LoVo (cell line): Measurements from ENCODE around the gene CCDC18.
"Not testable (repeated sequence)": the region's sequence is repeated elsewhere in the genome, so short reads cannot be mapped to it uniquely, and the experiment has no call there.

Experiments used
- DNase-seq: peaks from one replicate; pipeline ENCODE4 v3.0.0-alpha.2; 2016; ENCODE audit warnings: low spot score

Gene CCDC18

GRCh38 chr1:93180723-93181613 is at the start of gene CCDC18:
CCDC18 (plus strand) TSS chr1:93180724; CDS start chr1:93183362, 2,638 bp downstream.
- DNase-seq = peak; percentile 33

GRCh38 chr1:93132638-93133037 is 47.9 kb upstream of the CCDC18 start:
- DNase-seq = no peak

- no peak for DNase-seq
These were observed 44.1 kb upstream of the CCDC18 start for GRCh38 chr1:93136445-93136844.

DNA sequence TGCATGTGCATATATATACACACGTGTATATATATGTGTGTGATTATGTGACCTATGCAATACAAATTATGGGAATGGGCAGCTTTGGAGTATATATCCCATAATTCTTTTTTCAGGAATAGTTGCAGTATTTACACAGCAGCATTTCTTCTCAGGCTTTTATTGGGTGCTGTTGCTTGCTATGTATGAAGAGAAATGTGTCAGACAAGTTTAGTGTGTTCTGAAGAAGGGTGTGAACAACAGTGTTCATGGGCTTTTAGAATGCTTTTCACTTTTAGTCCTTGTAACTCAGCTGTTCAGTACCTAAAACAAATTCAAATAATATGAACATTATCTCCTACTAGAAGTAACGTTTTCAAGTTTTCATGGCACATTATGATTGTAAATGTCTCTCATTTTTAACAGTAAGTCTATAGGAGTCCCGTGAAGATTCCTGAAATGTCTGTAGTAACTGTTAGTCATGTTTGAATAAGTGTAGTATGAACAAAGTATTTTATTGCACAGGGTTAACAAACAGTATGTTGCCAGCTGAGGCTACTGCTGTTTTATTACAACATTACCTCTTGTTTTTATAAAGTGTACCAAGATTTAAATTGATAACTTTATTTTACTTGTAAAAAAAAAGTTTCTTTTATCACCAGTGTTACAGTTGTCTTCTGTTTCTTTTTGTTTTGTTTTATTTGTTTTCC is 42.8 kb upstream of the CCDC18 start:
- DNase-seq = no peak

GRCh38 chr1:93140106-93140505 is 40.4 kb upstream of the CCDC18 start:
- DNase-seq = no peak

DNA sequence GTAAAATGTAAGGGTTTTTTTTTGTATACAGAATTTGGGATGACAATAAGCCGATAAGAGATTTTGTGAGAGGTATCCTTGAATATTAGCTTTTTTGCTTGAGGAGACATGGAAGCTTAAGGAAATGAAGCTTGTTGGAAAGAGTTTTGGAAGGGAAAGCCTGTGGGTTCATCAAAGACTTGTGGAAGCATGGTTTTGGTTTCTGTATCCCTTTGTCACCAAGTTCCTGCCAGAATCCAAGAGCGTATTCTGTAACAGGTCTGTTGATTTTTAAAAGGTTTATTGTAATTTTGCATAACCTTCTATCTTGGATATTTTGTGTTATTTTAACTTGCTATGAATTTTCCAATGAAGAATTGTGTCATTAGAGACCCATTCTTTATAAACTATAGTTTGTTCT is 38.4 kb upstream of the CCDC18 start:
- DNase-seq = no peak

DNA sequence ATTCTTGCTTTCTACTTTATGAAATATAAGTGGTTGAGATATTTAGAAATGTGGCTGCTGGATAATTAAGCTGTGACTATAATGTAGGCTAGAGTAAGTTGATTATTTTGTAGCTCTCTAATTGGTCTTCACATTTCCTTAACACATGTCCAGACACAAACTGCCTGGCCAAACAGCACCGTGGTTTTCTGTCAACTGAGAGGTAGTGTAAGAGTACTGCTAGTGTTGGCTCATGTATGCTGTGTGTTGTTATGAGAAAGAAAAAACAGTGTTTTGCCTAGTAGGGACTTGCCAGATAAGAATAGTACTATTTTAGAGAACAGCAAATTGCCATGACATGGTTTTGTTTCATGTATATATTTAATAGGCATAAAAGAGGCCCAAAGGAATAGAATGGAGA is 37.4 kb upstream of the CCDC18 start:
- DNase-seq = no peak

DNA sequence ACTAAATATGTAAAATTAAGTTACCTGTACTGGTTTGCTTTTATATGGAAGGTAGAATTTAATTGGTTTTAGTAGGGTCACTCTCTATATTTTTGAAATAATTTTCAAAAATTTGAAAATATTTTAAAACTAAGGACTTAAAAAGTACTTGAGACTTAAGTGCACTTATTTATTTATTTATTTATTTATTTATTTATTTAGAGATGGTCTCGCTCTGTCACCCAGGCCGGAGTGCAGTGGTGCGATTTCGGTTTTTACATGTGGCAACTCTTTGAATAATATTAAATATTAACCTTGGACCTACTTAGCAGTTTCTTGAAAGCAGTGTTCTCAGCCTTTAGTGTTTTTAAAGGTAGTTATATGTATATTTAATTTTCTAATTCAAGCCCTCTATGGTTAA is 36.8 kb upstream of the CCDC18 start:
- no peak for DNase-seq

DNA sequence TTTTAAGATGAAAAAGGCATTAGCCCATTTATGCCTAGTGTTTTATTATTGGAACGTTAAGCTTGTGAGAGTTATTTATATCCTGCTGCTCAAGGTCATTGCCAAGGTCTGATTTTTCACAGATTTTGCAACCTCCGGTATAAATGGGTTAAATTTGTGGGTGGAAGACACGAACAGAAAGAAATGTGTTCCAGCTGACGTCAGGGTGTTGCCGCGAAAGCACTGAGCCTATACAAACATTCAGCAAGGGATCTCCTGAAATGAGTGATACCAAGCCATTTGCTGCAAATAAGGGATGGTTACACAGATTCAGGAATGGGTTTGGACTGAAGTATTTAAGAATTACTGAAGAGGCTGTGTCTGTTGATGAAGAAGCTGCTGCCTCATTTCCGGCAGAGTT is 32.5 kb upstream of the CCDC18 start:
- no peak for DNase-seq

DNA sequence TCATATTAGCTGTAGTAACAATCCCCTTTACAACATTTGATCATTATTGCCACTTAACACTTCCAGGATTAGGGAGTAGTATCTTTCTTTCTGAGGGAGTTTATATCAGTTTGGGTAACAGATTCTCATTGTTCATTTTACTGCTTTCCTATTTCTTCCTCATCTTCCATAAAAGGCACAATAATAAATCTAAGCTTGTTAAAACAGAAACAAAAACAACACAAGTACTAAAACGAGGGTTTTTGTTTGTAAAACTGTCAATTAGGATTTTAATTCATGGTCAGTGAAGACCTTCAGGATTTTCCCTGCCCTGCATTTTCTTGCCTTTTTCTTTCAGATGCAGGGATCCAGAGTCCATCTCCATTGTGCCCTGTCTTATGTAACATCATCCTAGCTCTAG is 29.8 kb upstream of the CCDC18 start:
- DNase-seq = no peak

DNA sequence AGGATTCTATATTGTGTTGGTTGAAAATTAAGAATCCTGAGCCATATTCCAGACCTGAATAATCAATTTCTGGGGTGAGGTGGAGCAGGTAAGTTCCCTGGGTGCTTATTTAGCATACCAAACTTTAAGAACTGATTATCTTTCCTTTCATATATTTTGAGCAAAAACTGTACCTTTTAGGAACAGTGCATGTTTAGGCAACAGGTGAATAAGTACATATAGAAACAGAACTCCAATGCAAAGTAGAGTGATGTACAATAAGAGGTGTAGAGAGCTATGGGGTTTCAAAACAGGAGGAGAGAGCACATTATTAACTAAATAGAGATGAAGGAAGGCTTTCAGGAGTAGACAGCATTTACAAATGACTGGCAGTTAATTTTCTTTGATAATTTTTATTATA is 29.1 kb upstream of the CCDC18 start:
- DNase-seq = no peak

DNA sequence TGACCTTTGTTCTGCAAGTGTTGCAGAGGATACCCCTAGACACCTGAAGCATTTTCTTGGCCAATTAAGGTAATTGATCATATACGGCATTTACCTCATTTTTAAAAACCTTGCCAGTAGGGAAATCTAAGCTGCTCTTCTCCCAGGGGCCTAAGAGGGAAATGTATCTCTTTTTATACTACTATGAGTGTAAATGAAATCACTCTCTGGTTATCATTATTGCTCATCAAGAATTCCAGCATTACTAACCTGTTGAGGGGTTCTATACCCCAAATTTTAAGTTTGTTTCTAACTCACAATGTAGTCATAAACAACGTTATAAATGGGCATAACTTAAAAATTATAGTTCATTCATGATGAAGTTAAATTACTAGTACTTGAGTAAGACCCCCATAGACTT is 27.7 kb upstream of the CCDC18 start:
- DNase-seq = no peak

DNA sequence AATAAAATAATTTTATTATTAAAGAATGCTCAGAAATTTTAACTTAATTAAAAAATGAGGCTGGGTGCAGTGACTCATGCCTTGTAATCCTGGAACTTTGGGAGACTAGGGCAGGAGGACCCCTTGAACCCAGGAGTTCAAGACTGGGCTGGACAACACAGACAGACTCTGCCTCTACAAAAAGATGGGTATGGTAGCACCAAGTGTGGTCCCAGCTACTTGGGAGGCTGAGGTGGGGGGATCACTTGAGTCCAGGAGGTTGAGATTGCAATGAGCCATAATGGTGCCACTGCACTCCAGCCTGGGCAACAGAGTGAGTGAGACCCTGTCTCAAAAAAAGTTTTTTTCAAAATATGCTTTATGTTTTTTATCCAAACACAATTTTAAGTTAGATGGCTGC is 25.6 kb upstream of the CCDC18 start:
- DNase-seq = no peak

DNA sequence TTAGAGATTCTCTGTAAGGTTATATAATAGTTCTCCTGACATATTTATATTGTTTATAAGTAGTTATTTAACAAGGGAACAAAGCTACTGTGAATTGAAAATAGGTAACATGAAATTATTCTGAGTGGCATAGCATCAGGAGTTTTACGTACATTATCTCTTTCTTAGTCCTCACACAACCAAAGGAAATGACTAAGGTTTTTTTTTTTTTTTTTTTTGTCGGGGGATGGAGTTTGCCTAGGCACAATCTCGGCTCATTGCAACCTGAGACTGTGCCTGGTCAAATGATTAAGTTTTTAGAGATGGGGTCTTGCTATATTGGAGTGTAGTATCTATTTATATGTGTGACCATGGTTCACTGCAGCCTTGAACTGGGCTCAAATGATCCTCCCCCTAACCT is 25.2 kb upstream of the CCDC18 start:
- no peak for DNase-seq

DNA sequence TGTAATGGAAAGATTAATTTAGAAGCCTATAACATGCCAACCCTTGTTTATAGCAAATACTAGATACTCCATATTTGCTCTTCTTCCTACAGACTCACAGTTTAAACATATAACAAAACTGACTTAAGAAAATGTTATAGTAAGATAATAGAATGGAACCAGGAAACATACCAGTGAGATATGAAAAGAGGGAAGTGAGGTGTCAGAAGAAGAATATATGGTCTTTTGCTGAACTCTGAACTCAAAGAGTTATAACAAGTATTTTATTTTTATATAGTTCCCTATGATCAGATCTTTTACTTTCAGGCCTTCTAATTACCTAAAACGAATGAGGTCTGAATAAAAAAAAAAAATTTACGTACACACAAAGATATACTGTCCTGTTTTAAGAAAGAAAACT is 21.2 kb upstream of the CCDC18 start:
- no peak for DNase-seq

DNA sequence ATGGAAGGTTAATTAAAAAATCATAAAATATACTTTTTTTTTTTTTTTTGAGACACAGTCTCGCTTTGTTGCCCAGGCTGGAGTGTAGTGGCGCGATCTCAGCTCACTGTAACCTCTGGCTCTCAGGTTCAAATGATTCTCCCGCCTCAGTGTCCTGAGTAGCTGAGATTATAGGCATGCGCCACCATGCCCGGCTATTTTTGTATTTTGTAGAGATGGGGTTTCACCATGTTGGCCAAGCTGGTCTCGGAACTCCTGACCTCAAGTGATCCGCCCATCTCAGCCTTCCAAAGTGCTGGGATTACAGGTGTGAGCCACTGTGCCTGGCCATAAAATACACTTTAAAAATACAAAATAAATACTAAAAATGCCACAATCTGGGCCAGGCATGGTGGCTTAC is 17.2 kb upstream of the CCDC18 start:
- DNase-seq = not testable (repeated sequence)

GRCh38 chr1:93164816-93165215 is 15.7 kb upstream of the CCDC18 start:
- DNase-seq = no peak

DNA sequence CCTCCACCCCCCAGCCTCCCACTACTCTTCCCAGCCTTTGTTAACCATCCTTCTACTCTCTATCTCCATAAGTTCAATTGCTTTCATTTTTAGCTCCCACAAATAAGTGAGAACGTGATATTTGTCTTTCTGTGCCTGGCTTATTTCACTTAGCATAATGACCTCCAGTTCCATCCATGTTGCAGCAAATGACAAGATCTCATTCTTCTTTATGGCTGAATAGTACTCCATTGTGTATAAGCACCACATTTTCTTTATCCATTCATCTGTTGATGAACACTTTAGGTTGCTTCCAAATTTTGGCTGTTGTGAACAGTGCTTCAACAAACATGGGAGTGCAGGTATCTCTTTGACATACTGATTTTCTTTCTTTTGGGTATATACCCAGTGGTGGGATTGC is 14.6 kb upstream of the CCDC18 start:
- DNase-seq = not testable (repeated sequence)

- DNase-seq = no peak
These were observed 13.5 kb upstream of the CCDC18 start for GRCh38 chr1:93167006-93167405.

- DNase-seq = not testable (repeated sequence)
These were observed 10.3 kb upstream of the CCDC18 start for GRCh38 chr1:93170141-93170678.

GRCh38 chr1:93171549-93172034 is 8.9 kb upstream of the CCDC18 start:
- DNase-seq = no peak

GRCh38 chr1:93172778-93173177 is 7.7 kb upstream of the CCDC18 start:
- DNase-seq = no peak

DNA sequence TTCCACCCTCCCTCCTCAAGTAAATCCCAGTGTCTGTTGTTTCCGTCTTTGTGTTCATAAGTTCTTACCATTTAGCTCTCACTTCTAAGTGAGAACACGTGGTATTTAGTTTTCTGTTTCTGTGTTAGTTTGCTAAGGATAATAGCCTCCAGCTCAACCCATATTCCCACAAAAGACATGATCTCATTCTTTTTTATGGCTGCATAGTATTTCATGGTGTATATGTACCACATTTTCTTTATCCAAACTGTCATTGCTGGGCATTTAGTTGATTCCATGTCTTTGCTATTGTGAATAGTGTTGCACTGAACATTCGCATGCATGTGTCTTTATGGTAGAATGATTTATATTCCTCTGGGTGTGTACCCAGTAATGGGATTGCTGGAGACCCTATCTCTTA is 5.9 kb upstream of the CCDC18 start:
- DNase-seq = not testable (repeated sequence)
